ENCODE data around the gene AGPS.

DNA sequence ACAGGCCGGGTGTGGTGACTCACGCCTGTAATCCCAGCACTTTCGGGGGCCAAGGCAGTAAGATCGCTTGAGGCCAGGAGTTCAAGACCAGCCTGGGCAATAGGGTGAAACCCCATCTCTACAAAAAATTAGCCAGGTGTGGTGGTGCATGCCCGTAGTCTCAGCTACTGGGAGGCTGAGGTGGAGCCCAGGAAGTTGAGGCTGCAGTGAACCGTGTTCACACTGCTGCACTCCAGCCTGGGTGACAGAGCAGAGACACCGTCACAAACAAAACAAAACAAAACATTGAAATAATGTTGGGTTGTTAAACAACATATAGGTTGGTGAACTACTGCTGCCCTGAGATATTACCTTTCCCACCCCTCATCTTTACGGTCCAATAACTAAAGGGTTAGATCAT is 48.8 kb upstream of the AGPS start:
- TF ChIP-seq TCF7 (IDR thresholded peaks at IDR 0.05; ENCODE audit: low read depth) (no peak), ZFX (CRISPR knock-in tag; IDR thresholded peaks at IDR 0.05; ENCODE audit: low read depth) (no peak), POLR2AphosphoS5 (IDR thresholded peaks at IDR 0.05; ENCODE audit: low read depth, low read length) (no peak), TEAD2 (CRISPR knock-in tag; IDR thresholded peaks at IDR 0.05) (no peak), FOXA3 (CRISPR knock-in tag; IDR thresholded peaks at IDR 0.05) (no peak), NAIF1 (CRISPR knock-in tag; IDR thresholded peaks at IDR 0.05; ENCODE audit: borderline replicate concordance) (no peak), ZSCAN29 (CRISPR knock-in tag; conservative IDR thresholded peaks at IDR 0.05) (no peak), HDAC2 (CRISPR knock-in tag; IDR thresholded peaks at IDR 0.05) (no peak), POLR2A (IDR thresholded peaks at IDR 0.05; ENCODE audit: insufficient read depth in 1 of 2, low read depth in 2 of 2, low read length in 2 of 2) (no peak)
- TF ChIP-seq, protein P1, sequence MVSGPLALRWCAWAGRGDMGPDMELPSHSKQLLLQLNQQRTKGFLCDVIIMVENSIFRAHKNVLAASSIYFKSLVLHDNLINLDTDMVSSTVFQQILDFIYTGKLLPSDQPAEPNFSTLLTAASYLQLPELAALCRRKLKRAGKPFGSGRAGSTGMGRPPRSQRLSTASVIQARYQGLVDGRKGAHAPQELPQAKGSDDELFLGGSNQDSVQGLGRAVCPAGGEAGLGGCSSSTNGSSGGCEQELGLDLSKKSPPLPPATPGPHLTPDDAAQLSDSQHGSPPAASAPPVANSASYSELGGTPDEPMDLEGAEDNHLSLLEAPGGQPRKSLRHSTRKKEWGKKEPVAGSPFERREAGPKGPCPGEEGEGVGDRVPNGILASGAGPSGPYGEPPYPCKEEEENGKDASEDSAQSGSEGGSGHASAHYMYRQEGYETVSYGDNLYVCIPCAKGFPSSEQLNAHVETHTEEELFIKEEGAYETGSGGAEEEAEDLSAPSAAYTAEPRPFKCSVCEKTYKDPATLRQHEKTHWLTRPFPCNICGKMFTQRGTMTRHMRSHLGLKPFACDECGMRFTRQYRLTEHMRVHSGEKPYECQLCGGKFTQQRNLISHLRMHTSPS (CRISPR knock-in tag; IDR thresholded peaks at IDR 0.05; ENCODE audit: low read depth), result no peak
- TF ChIP-seq, protein P2, sequence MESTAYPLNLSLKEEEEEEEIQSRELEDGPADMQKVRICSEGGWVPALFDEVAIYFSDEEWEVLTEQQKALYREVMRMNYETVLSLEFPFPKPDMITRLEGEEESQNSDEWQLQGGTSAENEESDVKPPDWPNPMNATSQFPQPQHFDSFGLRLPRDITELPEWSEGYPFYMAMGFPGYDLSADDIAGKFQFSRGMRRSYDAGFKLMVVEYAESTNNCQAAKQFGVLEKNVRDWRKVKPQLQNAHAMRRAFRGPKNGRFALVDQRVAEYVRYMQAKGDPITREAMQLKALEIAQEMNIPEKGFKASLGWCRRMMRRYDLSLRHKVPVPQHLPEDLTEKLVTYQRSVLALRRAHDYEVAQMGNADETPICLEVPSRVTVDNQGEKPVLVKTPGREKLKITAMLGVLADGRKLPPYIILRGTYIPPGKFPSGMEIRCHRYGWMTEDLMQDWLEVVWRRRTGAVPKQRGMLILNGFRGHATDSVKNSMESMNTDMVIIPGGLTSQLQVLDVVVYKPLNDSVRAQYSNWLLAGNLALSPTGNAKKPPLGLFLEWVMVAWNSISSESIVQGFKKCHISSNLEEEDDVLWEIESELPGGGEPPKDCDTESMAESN (CRISPR knock-in tag; conservative IDR thresholded peaks at IDR 0.05), result no peak
- TF ChIP-seq, protein P3, sequence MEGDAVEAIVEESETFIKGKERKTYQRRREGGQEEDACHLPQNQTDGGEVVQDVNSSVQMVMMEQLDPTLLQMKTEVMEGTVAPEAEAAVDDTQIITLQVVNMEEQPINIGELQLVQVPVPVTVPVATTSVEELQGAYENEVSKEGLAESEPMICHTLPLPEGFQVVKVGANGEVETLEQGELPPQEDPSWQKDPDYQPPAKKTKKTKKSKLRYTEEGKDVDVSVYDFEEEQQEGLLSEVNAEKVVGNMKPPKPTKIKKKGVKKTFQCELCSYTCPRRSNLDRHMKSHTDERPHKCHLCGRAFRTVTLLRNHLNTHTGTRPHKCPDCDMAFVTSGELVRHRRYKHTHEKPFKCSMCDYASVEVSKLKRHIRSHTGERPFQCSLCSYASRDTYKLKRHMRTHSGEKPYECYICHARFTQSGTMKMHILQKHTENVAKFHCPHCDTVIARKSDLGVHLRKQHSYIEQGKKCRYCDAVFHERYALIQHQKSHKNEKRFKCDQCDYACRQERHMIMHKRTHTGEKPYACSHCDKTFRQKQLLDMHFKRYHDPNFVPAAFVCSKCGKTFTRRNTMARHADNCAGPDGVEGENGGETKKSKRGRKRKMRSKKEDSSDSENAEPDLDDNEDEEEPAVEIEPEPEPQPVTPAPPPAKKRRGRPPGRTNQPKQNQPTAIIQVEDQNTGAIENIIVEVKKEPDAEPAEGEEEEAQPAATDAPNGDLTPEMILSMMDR (CRISPR knock-in tag; IDR thresholded peaks at IDR 0.05), result no peak
